GM13977 (cell line): ENCODE data around the gene GRIP2.

Experiments used
- DNase-seq: peaks from one replicate; pipeline ENCODE4 v3.0.0; 2012; ENCODE audit warnings: low spot score
- in situ Hi-C: fragments of 300-500 bp; cut with MboI; formaldehyde crosslinking; loops from one replicate; pipeline ENCODE4 v1.12.0; 2022; ENCODE audit warnings: low sequenced_read_pairs, low pct_unique_long_range_greater_than_20kb, mixed read lengths, inconsistent platforms; ENCODE audit not compliant: unreplicated experiment
- TF ChIP-seq, protein P1 (sequence below): IDR thresholded peaks from 2 replicates; pipeline ENCODE4 v1.5.1; 2012; ENCODE audit warnings: mild to moderate bottlenecking, control low read depth; ENCODE audit not compliant: insufficient read depth; ENCODE audit errors: extremely low read depth, missing control alignments

Gene GRIP2

DNA sequence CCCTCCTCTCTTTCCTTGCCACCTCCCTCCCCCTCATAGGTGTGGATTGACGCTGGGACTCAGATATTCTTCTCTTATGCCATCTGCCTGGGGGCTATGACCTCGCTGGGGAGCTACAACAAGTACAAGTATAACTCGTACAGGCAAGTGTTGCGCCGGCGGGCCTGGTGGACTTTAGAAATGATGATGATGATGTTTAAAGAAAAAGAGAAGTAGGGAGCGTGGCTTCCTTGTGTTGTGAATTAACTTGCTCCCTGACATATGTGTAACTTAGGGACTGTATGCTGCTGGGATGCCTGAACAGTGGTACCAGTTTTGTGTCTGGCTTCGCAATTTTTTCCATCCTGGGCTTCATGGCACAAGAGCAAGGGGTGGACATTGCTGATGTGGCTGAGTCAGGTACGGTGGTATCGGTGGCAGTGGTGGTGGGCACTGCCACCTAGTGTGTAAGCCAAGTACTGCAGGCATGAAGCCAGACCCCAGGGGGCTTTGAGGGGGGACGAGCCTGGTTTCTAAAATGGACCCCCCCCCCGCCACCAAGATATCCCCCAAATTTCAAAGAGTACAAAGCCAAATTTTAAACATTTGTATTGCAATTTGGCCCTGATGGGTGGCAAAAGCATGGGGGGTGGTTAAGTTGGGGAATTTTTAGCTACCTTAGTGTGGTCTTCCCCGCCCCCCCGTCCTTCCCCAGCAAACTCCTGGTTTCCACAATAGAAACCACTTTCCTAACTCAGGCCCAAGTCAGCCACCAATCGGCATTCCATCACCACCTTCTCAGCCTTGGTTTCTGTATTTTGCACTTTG lies 72.1 kb downstream of the GRIP2 start:
- TF ChIP-seq, protein P1, sequence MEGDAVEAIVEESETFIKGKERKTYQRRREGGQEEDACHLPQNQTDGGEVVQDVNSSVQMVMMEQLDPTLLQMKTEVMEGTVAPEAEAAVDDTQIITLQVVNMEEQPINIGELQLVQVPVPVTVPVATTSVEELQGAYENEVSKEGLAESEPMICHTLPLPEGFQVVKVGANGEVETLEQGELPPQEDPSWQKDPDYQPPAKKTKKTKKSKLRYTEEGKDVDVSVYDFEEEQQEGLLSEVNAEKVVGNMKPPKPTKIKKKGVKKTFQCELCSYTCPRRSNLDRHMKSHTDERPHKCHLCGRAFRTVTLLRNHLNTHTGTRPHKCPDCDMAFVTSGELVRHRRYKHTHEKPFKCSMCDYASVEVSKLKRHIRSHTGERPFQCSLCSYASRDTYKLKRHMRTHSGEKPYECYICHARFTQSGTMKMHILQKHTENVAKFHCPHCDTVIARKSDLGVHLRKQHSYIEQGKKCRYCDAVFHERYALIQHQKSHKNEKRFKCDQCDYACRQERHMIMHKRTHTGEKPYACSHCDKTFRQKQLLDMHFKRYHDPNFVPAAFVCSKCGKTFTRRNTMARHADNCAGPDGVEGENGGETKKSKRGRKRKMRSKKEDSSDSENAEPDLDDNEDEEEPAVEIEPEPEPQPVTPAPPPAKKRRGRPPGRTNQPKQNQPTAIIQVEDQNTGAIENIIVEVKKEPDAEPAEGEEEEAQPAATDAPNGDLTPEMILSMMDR: peak; percentile 90
- in situ Hi-C loops: loop anchor here (5.0 kb wide), 1 partner anchor 206 kb away; no protein-coding TSS in a partner anchor
- DNase-seq: peak; percentile 86

- in situ Hi-C loops: loop anchor here (5.0 kb wide), 1 partner anchor 204 kb away; no protein-coding TSS in a partner anchor
- no peak for DNase-seq
- TF ChIP-seq, protein P1: no peak
Observed at GRCh38 chr3:14466179-14466903, 73.8 kb downstream of the GRIP2 start.

DNA sequence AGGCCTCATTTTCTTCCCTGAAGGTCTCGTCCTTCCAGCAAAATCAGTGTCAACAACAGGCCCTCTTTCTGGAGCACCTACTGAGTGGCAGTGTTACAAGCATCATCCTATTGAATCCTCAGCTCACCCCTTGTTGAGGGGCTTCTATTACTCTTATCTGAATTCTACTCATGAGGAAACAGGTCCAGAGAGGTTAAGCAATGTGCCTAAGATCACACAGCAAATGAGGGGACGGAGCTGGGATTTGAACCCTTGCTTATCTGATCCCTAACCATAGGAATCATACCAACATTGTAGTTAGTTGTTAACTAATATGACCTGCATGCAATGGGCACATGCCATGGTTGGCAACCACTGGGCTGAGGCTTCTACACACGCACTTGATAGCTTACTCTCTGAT lies 74.7 kb downstream of the GRIP2 start:
- in situ Hi-C loops: loop anchor here (5.0 kb wide), 1 partner anchor 203 kb away; no protein-coding TSS in a partner anchor
- no peak for DNase-seq
- TF ChIP-seq, protein P1: no peak

DNA sequence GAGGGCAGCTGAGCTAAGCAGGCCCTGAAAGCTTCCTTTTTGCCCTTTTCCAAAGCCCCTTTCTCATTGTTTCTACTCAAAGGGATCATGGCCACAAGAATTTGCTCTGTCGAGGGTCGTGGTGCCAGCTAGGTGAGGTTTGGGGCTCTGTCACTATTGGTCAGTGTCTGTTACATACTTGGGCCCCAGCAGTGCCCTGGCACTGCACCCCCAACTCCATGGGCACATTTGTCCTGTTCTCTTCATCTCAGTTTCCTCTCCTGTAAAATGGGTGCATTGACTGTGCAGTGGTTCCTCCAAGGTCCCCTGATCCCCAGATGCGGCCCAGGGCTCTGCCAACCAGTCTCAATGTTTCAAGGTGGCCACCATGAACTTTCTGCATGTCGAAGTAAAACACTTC lies 75.6 kb downstream of the GRIP2 start:
- no peak for DNase-seq
- in situ Hi-C loops: no loop called here
- TF ChIP-seq, protein P1: no peak

DNA sequence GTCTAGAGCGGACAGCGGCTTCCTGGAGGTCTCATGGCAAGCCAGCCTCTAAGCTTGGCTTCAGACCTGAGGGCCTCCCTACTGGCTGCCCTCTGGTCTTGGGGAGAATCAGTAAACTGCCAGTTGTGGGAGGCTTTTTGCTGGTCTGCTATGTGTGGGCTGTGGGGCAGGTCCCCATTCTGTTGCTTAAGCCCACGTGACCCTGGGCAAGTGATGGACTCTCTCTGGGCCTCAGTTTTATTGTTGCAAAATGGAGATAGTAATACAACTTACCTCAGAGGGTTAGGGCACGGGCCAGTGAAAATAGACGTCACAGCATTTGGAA lies 76.0 kb downstream of the GRIP2 start:
- in situ Hi-C loops: no loop called here
- no peak for DNase-seq
- TF ChIP-seq, protein P1: no peak

DNA sequence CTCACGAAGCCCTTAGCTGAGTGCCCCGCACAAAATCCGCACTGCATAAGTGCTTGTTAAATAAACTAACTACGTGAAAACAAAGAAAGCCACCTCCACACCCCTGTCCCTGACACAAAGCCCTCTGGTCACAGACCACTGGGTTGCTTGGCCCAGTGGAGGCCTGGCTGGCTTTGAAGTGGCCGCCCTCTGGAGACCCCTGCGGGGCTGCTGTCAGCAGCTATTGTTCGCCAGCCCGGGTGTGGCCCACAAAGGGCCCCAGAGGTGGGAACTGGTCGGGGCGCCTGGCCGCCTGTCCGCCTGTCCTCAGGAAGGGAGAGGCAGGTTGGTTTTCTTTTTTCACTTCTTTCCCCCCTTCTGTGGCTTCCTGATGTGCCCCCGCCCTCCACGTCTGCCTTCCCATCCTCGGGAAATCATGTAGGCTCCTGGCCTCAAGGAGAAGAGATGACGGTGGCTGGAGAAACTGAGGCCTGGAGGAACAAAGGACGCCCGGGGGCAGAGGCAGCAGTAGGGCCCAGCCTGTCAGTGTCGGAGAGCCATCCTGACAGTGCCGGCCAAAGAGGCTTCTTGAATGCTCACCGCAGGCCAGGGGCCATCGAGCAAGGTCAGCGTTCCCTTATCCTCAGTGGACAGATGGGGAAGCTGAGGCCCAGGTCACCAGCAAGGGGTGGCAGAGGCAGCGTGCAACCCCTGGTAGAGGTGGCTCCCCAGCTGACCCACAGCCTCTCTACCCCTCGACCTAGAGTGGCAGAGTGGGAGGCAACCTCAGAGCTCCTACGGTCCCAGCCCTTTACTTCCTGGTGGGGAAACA lies 76.6 kb downstream of the GRIP2 start:
- in situ Hi-C loops: no loop called here
- TF ChIP-seq, protein P1: no peak

More for the DNA sequence above, 76.6 kb downstream of the GRIP2 start:
- no peak for DNase-seq
